Stimulated activated CD8-positive, alpha-beta memory T cell treated with anti-CD3 and anti-CD28 coated beads, Interleukin-12 subunit alpha, Interleukin-12 subunit beta, amount 100 ng/mL, for 24 hours (primary cell): Measurements from ENCODE around the gene MT1X.
A peak's percentile ranks its signal among the peaks of the same experiment; 100 is the strongest.
"Not testable (repeated sequence)": the region's sequence is repeated elsewhere in the genome, so short reads cannot be mapped to it uniquely, and the experiment has no call there.

Experiments used
- DNase-seq: peaks from one replicate; pipeline ENCODE4 v3.0.0-alpha.2; 2020; ENCODE audit errors: extremely low read depth

MT1X gene

GRCh38 chr16:56710181-56710737 lies 28.0 kb downstream of the MT1X start:
- DNase-seq: no peak

DNA sequence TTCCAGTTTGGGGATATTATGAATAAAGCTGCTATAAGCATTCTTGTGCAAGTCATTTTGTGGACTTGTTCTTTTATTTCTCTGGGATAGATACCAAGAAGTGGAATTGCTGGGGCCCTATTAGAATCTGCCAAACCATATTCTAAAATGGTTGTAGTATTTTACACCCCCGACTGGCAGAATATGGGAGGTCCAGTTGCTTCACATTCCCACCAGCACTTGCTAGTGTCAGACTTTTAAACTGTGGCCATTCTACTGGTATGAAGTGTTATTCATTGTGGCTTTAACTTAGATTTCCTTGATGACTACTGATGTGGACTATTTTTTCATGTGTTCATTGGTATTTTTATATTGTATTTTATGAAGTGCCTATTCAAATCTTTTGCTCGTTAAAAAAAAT lies 29.6 kb downstream of the MT1X start:
- DNase-seq: no peak

GRCh38 chr16:56713794-56714193 lies 31.5 kb downstream of the MT1X start:
- no peak for DNase-seq

DNA sequence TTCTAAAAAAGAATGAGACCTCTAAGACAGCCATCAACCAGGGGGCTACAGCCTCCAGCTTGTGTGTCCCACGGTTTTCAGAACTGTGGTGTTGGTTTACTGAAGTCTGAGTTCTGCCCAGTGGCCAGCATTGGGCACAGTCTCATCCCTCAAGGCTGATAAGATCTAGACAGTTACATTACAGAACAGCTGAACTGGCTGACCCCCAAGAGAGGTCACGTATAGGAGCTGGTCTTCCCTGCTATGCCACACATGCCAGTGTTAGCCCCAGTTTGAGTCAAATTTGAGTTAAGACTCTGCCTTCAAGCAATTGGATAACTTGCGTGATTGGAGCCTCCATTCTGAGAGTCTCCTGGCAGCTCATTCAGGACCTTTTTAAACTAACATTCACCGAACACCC lies 32.9 kb downstream of the MT1X start:
- DNase-seq: no peak

- no peak for DNase-seq
Measured at GRCh38 chr16:56716761-56717160, 34.5 kb downstream of the MT1X start.

GRCh38 chr16:56717532-56717931 lies 35.3 kb downstream of the MT1X start:
- not testable (repeated sequence) for DNase-seq

DNA sequence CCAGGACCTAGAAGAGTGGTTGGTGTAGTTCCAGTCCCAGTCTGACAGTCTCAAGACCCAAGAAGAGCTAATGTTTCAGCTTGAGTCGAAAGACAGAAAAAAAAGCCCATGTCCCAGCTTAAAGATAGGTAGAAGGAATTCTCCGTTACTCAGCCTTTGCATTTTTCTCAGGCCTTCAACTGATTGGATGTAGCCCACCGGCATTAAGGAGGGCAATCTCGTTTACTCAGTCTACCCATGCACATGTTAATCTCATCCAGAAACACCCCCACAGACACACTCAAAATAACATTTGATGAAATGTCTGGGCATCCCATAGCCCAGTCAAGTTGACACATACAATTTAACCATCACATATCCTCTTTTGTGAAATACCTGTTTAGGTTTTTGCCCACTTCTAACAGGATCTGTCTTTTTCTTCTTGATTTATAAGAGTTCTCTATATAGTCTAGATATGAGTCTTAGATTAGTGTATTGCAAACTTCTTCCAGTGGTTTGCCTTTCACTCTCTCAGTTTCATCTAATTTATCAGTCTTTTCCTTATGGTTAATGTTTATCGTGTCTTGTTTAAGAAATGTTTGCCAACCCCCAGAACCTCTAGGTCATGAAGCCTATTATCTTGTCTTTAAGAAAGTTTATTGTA lies 40.1 kb downstream of the MT1X start:
- no peak for DNase-seq

GRCh38 chr16:56724191-56724590 lies 41.9 kb downstream of the MT1X start:
- no peak for DNase-seq

DNA sequence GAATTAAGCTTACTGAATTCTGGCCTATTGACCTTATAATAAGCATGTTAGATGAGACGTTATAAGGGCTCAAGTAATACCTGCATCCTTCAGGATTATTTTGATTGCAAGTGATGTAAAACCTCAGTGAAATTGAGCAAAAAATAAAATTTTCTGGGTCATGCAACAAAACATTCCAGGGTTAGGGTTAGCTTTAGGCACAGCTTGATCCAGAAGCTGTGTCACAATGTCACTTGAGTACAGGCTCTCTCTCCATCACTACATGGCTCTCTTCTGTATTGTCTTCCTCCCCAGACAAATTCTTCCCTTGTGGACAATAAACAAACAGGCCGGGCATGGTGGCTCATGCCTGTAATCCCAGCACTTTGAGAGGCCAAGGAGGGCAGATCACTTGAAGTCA lies 44.0 kb downstream of the MT1X start:
- no peak for DNase-seq

- DNase-seq: no peak
Measured at GRCh38 chr16:56726926-56727325, 44.7 kb downstream of the MT1X start.

DNA sequence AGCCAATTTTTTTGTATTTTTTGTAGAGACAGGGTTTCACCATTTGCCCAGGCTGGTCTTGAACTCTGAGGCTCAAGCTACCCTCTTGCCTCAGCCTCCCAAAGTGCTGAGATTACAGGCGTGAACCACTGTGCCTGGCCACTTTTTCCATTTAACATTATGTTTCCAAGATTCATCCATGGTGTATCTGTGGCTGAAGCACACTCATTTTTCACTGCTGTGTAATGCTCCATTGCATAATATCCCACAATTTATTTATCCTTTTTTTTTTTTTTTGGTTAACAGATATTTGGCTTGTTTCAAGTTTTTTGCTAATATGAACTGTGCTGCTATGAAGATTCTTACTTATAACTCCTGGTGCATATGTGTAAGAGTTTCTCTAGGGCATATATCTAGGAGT lies 45.8 kb downstream of the MT1X start:
- DNase-seq: no peak

DNA sequence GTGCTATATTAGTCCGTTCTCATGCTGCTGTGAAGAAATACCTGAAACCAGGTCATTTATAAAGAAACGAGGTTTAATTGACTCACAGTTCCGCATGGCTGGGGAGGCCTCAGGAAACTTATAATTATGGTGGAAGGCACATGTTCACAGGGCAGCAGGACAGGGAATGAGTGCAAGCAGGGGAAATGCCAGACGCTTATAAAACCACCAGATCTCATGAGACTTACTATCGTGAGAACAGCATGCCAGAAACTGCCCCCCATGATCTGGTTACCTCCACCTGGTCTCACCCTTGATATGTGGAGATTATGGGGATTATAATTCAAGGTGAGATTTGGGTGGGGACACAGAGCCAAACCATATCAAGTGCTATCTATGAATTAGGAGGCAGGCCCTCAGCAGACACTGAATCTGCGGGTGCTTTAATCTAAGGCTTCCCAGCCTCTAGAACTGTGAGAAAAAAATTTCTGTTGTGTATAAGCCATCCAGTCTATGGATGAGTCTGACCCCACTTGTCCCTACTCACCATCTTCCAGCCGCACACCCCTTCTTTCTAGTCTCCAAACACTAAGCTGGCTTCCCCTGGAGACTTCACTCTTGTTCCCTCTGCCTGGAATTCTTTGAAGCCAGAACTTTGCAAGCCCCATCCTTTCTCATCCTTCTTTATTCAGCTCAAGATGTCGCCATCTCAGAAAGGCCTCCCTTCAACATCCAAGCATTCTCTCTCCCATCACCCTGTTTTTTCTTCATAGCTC lies 46.9 kb downstream of the MT1X start:
- no peak for DNase-seq

DNA sequence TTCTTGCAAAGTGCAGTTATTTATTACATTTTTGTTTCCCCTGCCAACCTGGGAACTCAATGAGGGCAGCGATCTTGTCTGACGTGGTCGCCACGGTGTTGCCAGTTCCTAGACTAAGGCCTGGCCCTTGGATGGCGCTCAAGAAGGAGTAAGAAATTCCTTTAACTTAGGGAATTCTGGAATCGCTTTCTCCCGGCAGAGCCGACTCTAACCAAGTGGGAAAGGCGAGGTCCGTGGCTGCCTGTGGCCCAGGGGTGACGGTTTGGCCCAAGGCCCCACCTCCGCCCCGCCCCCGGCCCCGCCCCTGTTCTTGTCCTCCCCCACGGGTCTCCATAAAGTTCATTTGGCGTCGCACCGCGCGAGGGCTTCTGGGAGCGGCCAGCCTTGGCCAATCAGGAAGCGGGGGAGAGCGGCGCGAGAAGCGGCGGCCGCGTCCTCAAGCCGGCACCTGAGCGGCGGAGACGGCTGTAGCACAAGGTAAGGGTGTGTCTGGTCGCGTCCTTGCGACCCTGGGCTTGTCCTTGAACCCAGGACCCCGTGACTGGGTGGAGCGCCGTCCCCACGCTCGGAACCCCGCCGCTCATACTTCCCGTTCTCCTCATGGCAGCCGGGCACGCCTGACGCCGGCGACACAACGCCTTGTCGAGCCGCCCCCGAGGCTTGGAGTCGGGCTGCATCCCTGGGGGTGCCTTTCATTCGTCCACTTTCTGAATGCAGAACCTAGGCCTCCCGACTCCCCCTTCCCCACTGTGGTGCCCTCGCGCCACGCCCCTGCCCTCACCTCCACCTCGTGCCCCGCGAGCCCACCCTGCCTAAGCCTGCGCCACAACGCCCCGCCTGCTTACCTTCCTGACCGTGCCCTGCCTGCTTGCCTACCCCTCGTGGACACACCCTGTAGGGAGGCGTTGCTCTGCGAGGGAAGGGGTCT lies 47.7 kb downstream of the MT1X start, which contains the start of gene NUP93:
Gene NUP93, plus strand, starts transcription at position 395 of the 928 bp plus-strand sequence. CDS start 18,119 bp downstream, outside the sequence.
- DNase-seq: peak; percentile 70

DNA sequence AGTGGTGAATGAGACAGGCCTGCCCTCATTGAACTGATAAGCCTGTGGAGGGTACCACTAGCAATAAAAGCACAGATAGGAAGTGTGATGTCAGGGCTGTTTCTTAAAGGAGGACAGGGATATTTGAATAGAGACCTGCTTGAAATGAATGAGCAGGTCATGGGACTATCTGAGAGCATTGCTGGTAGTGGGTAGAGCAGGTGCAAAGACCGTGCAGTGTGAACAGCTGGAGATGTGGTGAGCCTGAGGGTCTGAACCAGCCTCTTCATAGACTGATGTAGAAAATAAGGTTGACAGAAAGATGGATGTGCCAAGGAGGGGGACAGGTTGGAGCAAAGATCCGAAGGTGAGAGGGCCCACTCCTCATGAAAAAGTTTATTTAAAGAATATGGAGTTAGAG lies 50.1 kb downstream of the MT1X start:
- DNase-seq: no peak

DNA sequence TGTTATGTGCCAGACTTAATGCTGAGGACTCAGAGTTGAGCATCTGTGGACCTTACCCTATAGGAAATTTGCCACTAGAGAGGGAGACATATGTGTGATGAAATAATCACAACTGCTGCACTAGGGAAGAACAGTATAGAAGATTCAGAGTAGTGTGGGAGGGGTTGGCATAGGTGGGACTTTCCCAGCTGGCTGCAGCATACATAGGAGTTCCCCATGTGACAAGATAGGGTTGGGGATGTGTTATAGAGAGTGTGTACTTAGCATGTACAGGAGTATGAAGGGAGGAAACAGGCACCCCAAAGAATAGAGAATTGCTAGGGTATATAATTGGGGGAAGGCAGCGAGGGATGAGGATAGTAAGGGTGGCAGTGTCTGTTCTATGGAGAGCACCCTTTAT lies 50.6 kb downstream of the MT1X start:
- no peak for DNase-seq
